Peyer's patch (tissue), 4 donors: ENCODE data around the gene MFF.
"Not testable (repeated sequence)": the region's sequence is repeated elsewhere in the genome, so short reads cannot be mapped to it uniquely, and the experiment has no call there.

ENCODE experiments used
- CTCF ChIP-seq, 6 experiments: fragments of 450-650 bp in 4 of 6; fragments of 200-600 bp in 2 of 6; sonication (generic) in 1 of 6; IDR thresholded peaks; one replicate each; pipeline ENCODE4 v1.5.1; 2017 to 2019; ENCODE audit warnings: antibody characterized with exemption in 6 of 6, mild to moderate bottlenecking in 3 of 6, moderate library complexity in 1 of 6
- POLR2A ChIP-seq, 2 donors: fragments of 450-650 bp; IDR thresholded peaks; one replicate each; pipeline ENCODE4 v1.5.1; 2017; ENCODE audit warnings: antibody characterized with exemption in 2 of 2, mild to moderate bottlenecking in 2 of 2, moderate library complexity in 2 of 2

GRCh38 chr2:227382241-227382835, 57.3 kb downstream of the MFF start:
- not testable (repeated sequence) for TF ChIP-seq CTCF, POLR2A (IDR thresholded peaks at IDR 0.05)
